ENCODE measurements around the gene HP1BP3.

The HP1BP3 gene

GRCh38 chr1:20706841-20707240, 80.3 kb downstream of the HP1BP3 start:
- DNase-seq (ENCODE audit: low read depth in 1 of 2, low spot score in 1 of 2) = no peak
- Histone ChIP-seq H3K27ac (replicated peaks) (no peak overlapping the region), H3K4me3 (replicated peaks; ENCODE audit: insufficient read depth, low read length) (no peak overlapping the region), H3K27me3 (ENCODE audit: insufficient read depth, poor library complexity, severe bottlenecking) (no peaks in the 10 kb centered on the region)
- TF ChIP-seq CTCF (IDR thresholded peaks at IDR 0.05; ENCODE audit: insufficient read depth, low read length) (no peak), REST (IDR thresholded peaks at IDR 0.05; ENCODE audit: insufficient replicate concordance, low read depth) (no peak), POLR2AphosphoS5 (IDR thresholded peaks at IDR 0.05; ENCODE audit: low read depth) (no peak), SPI1 (IDR thresholded peaks at IDR 0.05; ENCODE audit: borderline replicate concordance, low read depth) (no peak), GABPA (IDR thresholded peaks at IDR 0.05; ENCODE audit: low read depth) (no peak)

- Histone ChIP-seq H3K4me3 (replicated peaks; ENCODE audit: insufficient read depth, low read length) (no peak overlapping the region), H3K27ac (replicated peaks) (no peak overlapping the region), H3K27me3 (ENCODE audit: insufficient read depth, poor library complexity, severe bottlenecking) (no peaks in the 10 kb centered on the region)
- TF ChIP-seq GABPA (IDR thresholded peaks at IDR 0.05; ENCODE audit: low read depth) (no peak), SPI1 (IDR thresholded peaks at IDR 0.05; ENCODE audit: borderline replicate concordance, low read depth) (no peak), CTCF (IDR thresholded peaks at IDR 0.05; ENCODE audit: insufficient read depth, low read length) (no peak), REST (IDR thresholded peaks at IDR 0.05; ENCODE audit: insufficient replicate concordance, low read depth) (no peak), POLR2AphosphoS5 (IDR thresholded peaks at IDR 0.05; ENCODE audit: low read depth) (no peak)
- DNase-seq (ENCODE audit: low read depth in 1 of 2, low spot score in 1 of 2) = no peak
Observed at GRCh38 chr1:20705203-20705755, 81.8 kb downstream of the HP1BP3 start.

GRCh38 chr1:20704390-20705202, 82.5 kb downstream of the HP1BP3 start:
- TF ChIP-seq REST (IDR thresholded peaks at IDR 0.05; ENCODE audit: insufficient replicate concordance, low read depth) = no peak
- TF ChIP-seq POLR2AphosphoS5 (IDR thresholded peaks at IDR 0.05; ENCODE audit: low read depth) = no peak
- no peak for TF ChIP-seq SPI1 (IDR thresholded peaks at IDR 0.05; ENCODE audit: borderline replicate concordance, low read depth)
- TF ChIP-seq CTCF (IDR thresholded peaks at IDR 0.05; ENCODE audit: insufficient read depth, low read length) = no peak
- TF ChIP-seq GABPA (IDR thresholded peaks at IDR 0.05; ENCODE audit: low read depth) = no peak
- no peak for DNase-seq (ENCODE audit: low read depth in 1 of 2, low spot score in 1 of 2)
- H3K27me3 ChIP-seq (ENCODE audit: insufficient read depth, poor library complexity, severe bottlenecking) = no peaks in the 10 kb centered on the region
- no peak overlapping the region for H3K4me3 ChIP-seq (replicated peaks; ENCODE audit: insufficient read depth, low read length)
- H3K27ac ChIP-seq (replicated peaks) = no peak overlapping the region

All from HL-60 (cell line).